Neural progenitor cell (in vitro differentiated cells): ENCODE measurements around the gene CNTN1. TPM values are rescaled to one million over a fixed set of nuclear protein-coding genes. Genes with fewer than 3 reads are reported as not detected.
"Not testable (repeated sequence)": the region's sequence is repeated elsewhere in the genome, so short reads cannot be mapped to it uniquely, and the experiment has no call there.

Experiments used
- DNase-seq: peaks from one replicate; pipeline ENCODE4 v3.0.0-alpha.2; 2016; ENCODE audit warnings: low spot score
- H2AFZ ChIP-seq: fragments of 200-600 bp; sonication (generic); replicated peaks from 2 replicates; pipeline ENCODE4 v1.6.1; 2016; ENCODE audit warnings: antibody characterized with exemption
- H3F3A ChIP-seq: fragments of 200-600 bp; sonication (generic); 2 replicates; pipeline ENCODE4 v1.6.1; 2016; ENCODE audit warnings: antibody characterized with exemption, low read depth
- H3K27ac ChIP-seq: fragments of 200-600 bp; sonication (generic); 2 replicates; pipeline ENCODE4 v1.5.1; 2016; ENCODE audit warnings: mild to moderate bottlenecking
- H3K27me3 ChIP-seq: fragments of 200-600 bp; sonication (generic); 2 replicates; pipeline ENCODE4 v1.6.1; 2016; ENCODE audit warnings: mild to moderate bottlenecking, moderate library complexity
- H3K36me3 ChIP-seq: fragments of 200-600 bp; sonication (generic); 2 replicates; pipeline ENCODE4 v1.5.1; 2016
- H3K4me1 ChIP-seq: fragments of 200-600 bp; sonication (generic); 2 replicates; pipeline ENCODE4 v1.6.1; 2016; ENCODE audit warnings: mixed run types
- H3K4me2 ChIP-seq: fragments of 200-600 bp; sonication (generic); 2 replicates; pipeline ENCODE4 v1.6.1; 2016
- H3K4me3 ChIP-seq: fragments of 200-600 bp; sonication (generic); 2 replicates; pipeline ENCODE4 v1.5.1; 2016
- H3K79me2 ChIP-seq: fragments of 200-600 bp; sonication (generic); 2 replicates; pipeline ENCODE4 v1.6.1; 2016; ENCODE audit warnings: low read depth
- H3K9ac ChIP-seq: fragments of 200-600 bp; sonication (generic); 2 replicates; pipeline ENCODE4 v1.6.1; 2016
- H3K9me3 ChIP-seq: fragments of 200-600 bp; sonication (generic); 2 replicates; pipeline ENCODE4 v1.5.1; 2016; ENCODE audit warnings: low read depth
- H4K20me1 ChIP-seq: fragments of 200-600 bp; sonication (generic); 2 replicates; pipeline ENCODE4 v1.6.1; 2016; ENCODE audit warnings: low read depth
- H3K27ac Mint-ChIP-seq: 3 replicates; pipeline ENCODE4 v1.8.0; 2021; ENCODE audit warnings: mixed read lengths
- H3K27me3 Mint-ChIP-seq: 2 replicates; pipeline ENCODE4 v1.8.0; 2022; ENCODE audit warnings: low read depth, mild to moderate bottlenecking, inconsistent platforms, moderate library complexity, mixed read lengths; ENCODE audit not compliant: insufficient read depth
- H3K36me3 Mint-ChIP-seq: 3 replicates; pipeline ENCODE4 v1.8.0; 2021; ENCODE audit warnings: mixed read lengths
- H3K4me1 Mint-ChIP-seq: 3 replicates; pipeline ENCODE4 v1.8.0; 2021; ENCODE audit warnings: mixed read lengths
- H3K4me3 Mint-ChIP-seq: 3 replicates; pipeline ENCODE4 v1.8.0; 2021; ENCODE audit warnings: mild to moderate bottlenecking, moderate library complexity, mixed read lengths
- H3K9me3 Mint-ChIP-seq: 3 replicates; pipeline ENCODE4 v1.8.0; 2020; ENCODE audit warnings: mixed read lengths
- CTCF ChIP-seq: fragments of 200-600 bp; sonication (generic); IDR thresholded peaks from 2 replicates; pipeline ENCODE4 v1.5.1; 2017; ENCODE audit warnings: antibody characterized with exemption, mild to moderate bottlenecking
- EZH2 ChIP-seq: fragments of 200-600 bp; sonication (generic); IDR thresholded peaks from 2 replicates; pipeline ENCODE4 v1.6.1; 2017; ENCODE audit warnings: antibody characterized with exemption, mild to moderate bottlenecking, moderate library complexity
- EZH2phosphoT487 ChIP-seq: fragments of 200-600 bp; sonication (generic); IDR thresholded peaks from 2 replicates; pipeline ENCODE4 v1.6.1; 2017; ENCODE audit warnings: antibody characterized with exemption
- total RNA-seq: library from RNA; depleted of rRNA; stranded (reverse); fragments of >200 nt; gene quantifications from 2 replicates; pipeline ENCODE4 v1.2.3, GENCODE V29; 2015; ENCODE audit warnings: low replicate concordance

CNTN1 gene
- total RNA-seq, 1 donor from 2014 or later: 0.17 TPM

GRCh38 chr12:40733871-40734270 is 41.6 kb downstream of the CNTN1 start:
- no peak for DNase-seq
- no peaks in the 10 kb centered on the region for H3K36me3 Mint-ChIP-seq
- TF ChIP-seq CTCF (no peak), EZH2 (no peak), EZH2phosphoT487 (no peak)
- no peak overlapping the region for H3K4me3 Mint-ChIP-seq
- Histone ChIP-seq H4K20me1 (no peaks in the 10 kb centered on the region), H3K27ac (no peak overlapping the region), H3K4me1 (peaks cover 4% of the 10 kb centered on the region), H3K4me2 (no peak overlapping the region), H3K27me3 (no peaks in the 10 kb centered on the region), H3K79me2 (no peaks in the 10 kb centered on the region), H3K36me3 (no peaks in the 10 kb centered on the region), H3K9me3 (no peaks in the 10 kb centered on the region), H3K9ac (no peak overlapping the region), H2AFZ (no peak overlapping the region), H3K4me3 (no peak overlapping the region), H3F3A (no peaks in the 10 kb centered on the region)
- H3K27ac Mint-ChIP-seq: peak overlapping the region; percentile 74
- H3K9me3 Mint-ChIP-seq: no peaks in the 10 kb centered on the region
- peaks cover 24% of the 10 kb centered on the region for H3K4me1 Mint-ChIP-seq
- H3K27me3 Mint-ChIP-seq: peaks cover 2% of the 10 kb centered on the region

GRCh38 chr12:40734276-40734675 is 42.0 kb downstream of the CNTN1 start:
- Mint-ChIP-seq H3K36me3 (no peaks in the 10 kb centered on the region), H3K27ac (no peak overlapping the region), H3K4me3 (no peak overlapping the region), H3K4me1 (peaks cover 24% of the 10 kb centered on the region), H3K9me3 (no peaks in the 10 kb centered on the region), H3K27me3 (peaks cover 2% of the 10 kb centered on the region)
- DNase-seq: no peak
- H4K20me1 ChIP-seq: no peaks in the 10 kb centered on the region
- no peaks in the 10 kb centered on the region for H3K79me2 ChIP-seq
- H3K27ac ChIP-seq: no peak overlapping the region
- H3K36me3 ChIP-seq: no peaks in the 10 kb centered on the region
- no peak overlapping the region for H2AFZ ChIP-seq
- H3K4me2 ChIP-seq: no peak overlapping the region
- H3F3A ChIP-seq: no peaks in the 10 kb centered on the region
- no peak overlapping the region for H3K4me3 ChIP-seq
- H3K9me3 ChIP-seq: no peaks in the 10 kb centered on the region
- TF ChIP-seq EZH2: no peak
- no peak for TF ChIP-seq EZH2phosphoT487
- TF ChIP-seq CTCF: no peak
- peaks cover 4% of the 10 kb centered on the region for H3K4me1 ChIP-seq
- H3K9ac ChIP-seq: no peak overlapping the region
- H3K27me3 ChIP-seq: no peaks in the 10 kb centered on the region

GRCh38 chr12:40735551-40736230 is 43.5 kb downstream of the CNTN1 start:
- Mint-ChIP-seq H3K27ac (no peak overlapping the region), H3K27me3 (no peaks in the 10 kb centered on the region), H3K9me3 (no peaks in the 10 kb centered on the region), H3K4me3 (no peak overlapping the region), H3K4me1 (peaks cover 24% of the 10 kb centered on the region), H3K36me3 (no peaks in the 10 kb centered on the region)
- Histone ChIP-seq H3K4me1 (peaks cover 4% of the 10 kb centered on the region), H3F3A (no peaks in the 10 kb centered on the region), H2AFZ (no peak overlapping the region), H3K27ac (no peak overlapping the region), H3K79me2 (no peaks in the 10 kb centered on the region), H3K4me3 (no peak overlapping the region), H3K27me3 (no peaks in the 10 kb centered on the region), H3K9ac (no peak overlapping the region), H4K20me1 (no peaks in the 10 kb centered on the region), H3K4me2 (no peak overlapping the region), H3K36me3 (no peaks in the 10 kb centered on the region), H3K9me3 (no peaks in the 10 kb centered on the region)
- DNase-seq: no peak
- TF ChIP-seq CTCF: no peak
- TF ChIP-seq EZH2phosphoT487: no peak
- no peak for TF ChIP-seq EZH2

- not testable (repeated sequence) for H3K9ac ChIP-seq, DNase-seq, H3K4me2 ChIP-seq, H3K4me1 ChIP-seq, H3K9me3 ChIP-seq, H4K20me1 ChIP-seq, H3K9me3 Mint-ChIP-seq, H3K27me3 ChIP-seq, H2AFZ ChIP-seq, H3K36me3 Mint-ChIP-seq, H3K27ac ChIP-seq, H3F3A ChIP-seq, H3K27ac Mint-ChIP-seq, H3K79me2 ChIP-seq, H3K36me3 ChIP-seq, H3K4me3 ChIP-seq, H3K4me3 Mint-ChIP-seq, H3K27me3 Mint-ChIP-seq
- peaks cover 25% of the 10 kb centered on the region for H3K4me1 Mint-ChIP-seq
These were observed 45.2 kb downstream of the CNTN1 start for GRCh38 chr12:40737416-40737815.
